OCI-LY3 (cell line): ENCODE results near the gene RRH.

Experiments
- EZH2phosphoT487 ChIP-seq: fragments of 200-600 bp; shearing (Covaris generic); IDR thresholded peaks from 2 replicates; pipeline ENCODE4 v1.6.1; 2018; ENCODE audit warnings: antibody characterized with exemption, mixed run types, low read depth
- TF ChIP-seq, protein P1 (sequence below): fragments of 200-600, 300-600 bp; sonication (generic); IDR thresholded peaks from 2 replicates; pipeline ENCODE4 v1.5.1; 2014; ENCODE audit warnings: antibody characterized with exemption, low read length, low read depth

DNA sequence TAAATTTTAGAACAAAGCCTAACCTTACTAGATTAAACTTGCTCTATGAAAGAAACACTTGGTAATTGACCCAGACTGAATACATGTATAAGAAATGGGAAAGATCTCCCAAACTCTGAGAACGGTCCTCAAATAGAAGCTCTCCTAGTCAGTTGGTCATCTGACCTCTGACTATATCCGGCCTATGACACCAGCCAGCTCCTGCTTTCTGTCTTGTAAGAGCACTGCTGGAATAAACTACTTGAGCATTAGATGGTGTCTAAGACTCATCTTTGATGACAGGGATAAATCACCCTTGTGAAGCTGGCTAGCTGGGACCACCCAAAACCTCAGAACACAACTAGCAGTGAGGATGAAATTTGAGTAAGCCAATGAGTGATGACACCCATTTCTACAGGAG is 44.3 kb downstream of the RRH start:
- TF ChIP-seq EZH2phosphoT487, result no peak
- TF ChIP-seq, protein P1, sequence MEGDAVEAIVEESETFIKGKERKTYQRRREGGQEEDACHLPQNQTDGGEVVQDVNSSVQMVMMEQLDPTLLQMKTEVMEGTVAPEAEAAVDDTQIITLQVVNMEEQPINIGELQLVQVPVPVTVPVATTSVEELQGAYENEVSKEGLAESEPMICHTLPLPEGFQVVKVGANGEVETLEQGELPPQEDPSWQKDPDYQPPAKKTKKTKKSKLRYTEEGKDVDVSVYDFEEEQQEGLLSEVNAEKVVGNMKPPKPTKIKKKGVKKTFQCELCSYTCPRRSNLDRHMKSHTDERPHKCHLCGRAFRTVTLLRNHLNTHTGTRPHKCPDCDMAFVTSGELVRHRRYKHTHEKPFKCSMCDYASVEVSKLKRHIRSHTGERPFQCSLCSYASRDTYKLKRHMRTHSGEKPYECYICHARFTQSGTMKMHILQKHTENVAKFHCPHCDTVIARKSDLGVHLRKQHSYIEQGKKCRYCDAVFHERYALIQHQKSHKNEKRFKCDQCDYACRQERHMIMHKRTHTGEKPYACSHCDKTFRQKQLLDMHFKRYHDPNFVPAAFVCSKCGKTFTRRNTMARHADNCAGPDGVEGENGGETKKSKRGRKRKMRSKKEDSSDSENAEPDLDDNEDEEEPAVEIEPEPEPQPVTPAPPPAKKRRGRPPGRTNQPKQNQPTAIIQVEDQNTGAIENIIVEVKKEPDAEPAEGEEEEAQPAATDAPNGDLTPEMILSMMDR, result no peak
